Endothelial cell of umbilical vein (primary cell): ENCODE data around the gene SPEF1. TPM values are rescaled to one million over a fixed set of nuclear protein-coding genes. Genes with fewer than 3 reads are reported as not detected.

Experiments
- BruUV-seq: library from RNA; stranded (reverse); fragments of 400-500 nt; replicated peaks from 2 replicates; lab custom pipeline; 2021; lab: Mats Ljungman, UMichigan
- CTCF ChIA-PET: fragments of 300-600, 350-600 bp; sonication (Branson Sonifier 250); formaldehyde crosslinking; loops from one replicate; lab custom pipeline; 2021; ENCODE audit warnings: antibody characterized with exemption, inconsistent platforms; lab: Charles Lee
- POLR2A ChIA-PET: fragments of 300-600, 350-600 bp; sonication (Branson Sonifier 250); formaldehyde crosslinking; loops from one replicate; lab custom pipeline; 2021; ENCODE audit warnings: antibody characterized with exemption, inconsistent platforms; lab: Charles Lee
- DNase-seq: peaks from one replicate; pipeline ENCODE4 v3.0.0-alpha.2; 2011; ENCODE audit warnings: low read depth, low spot score
- FAIRE-seq: peaks from 2 replicates; lab custom pipeline; 2011; peaks lifted over from hg19 to GRCh38; lab: Jason Lieb, UNC
- H2AFZ ChIP-seq: 2 replicates; pipeline ENCODE4 v1.6.0; 2012; ENCODE audit warnings: low read depth, low read length, control low read depth, inconsistent platforms
- H3K27ac ChIP-seq: 2 replicates; pipeline ENCODE4 v1.5.1; 2011; ENCODE audit warnings: low read depth, mild to moderate bottlenecking, control low read depth, low read length, moderate library complexity; ENCODE audit not compliant: insufficient read depth
- H3K27me3 ChIP-seq, 2 experiments: 2 replicates each; pipeline versions ENCODE4 v1.6.0 to v1.6.1; 2011; ENCODE audit warnings: low read length in 2 of 2, mixed read lengths in 1 of 2; ENCODE audit not compliant: control insufficient read depth in 2 of 2, insufficient read depth in 2 of 2
- H3K36me3 ChIP-seq, 2 experiments: 2 replicates in 1 of 2; 3 replicates in 1 of 2; pipeline ENCODE4 v1.5.1; 2011; ENCODE audit warnings: low read length in 2 of 2, mild to moderate bottlenecking in 1 of 2, moderate library complexity in 1 of 2; ENCODE audit not compliant: control insufficient read depth in 2 of 2, insufficient read depth in 2 of 2; ENCODE audit errors: extremely low read depth in 1 of 2
- H3K4me1 ChIP-seq: 3 replicates; pipeline ENCODE4 v1.5.1; 2011; ENCODE audit warnings: mild to moderate bottlenecking, low read length; ENCODE audit not compliant: control insufficient read depth, insufficient read depth; ENCODE audit errors: extremely low read depth
- H3K4me2 ChIP-seq: 2 replicates; pipeline ENCODE4 v1.6.1; 2011; ENCODE audit warnings: low read length, control low read depth, mixed read lengths; ENCODE audit not compliant: insufficient read depth
- H3K4me3 ChIP-seq, 3 experiments: fragments of 200-600 bp in 1 of 3; sonication (generic), shearing (Covaris generic) in 1 of 3; replicated peaks in 1 of 3; 2 replicates each; pipeline ENCODE4 v1.5.1; 2011 to 2016; ENCODE audit warnings: control low read depth in 3 of 3, low read length in 3 of 3, mild to moderate bottlenecking in 2 of 3, inconsistent platforms in 1 of 3, low read depth in 1 of 3, moderate library complexity in 1 of 3; ENCODE audit not compliant: insufficient read depth in 1 of 3
- H3K79me2 ChIP-seq: 2 replicates; pipeline ENCODE4 v1.6.0; 2012; ENCODE audit warnings: low read length, inconsistent platforms; ENCODE audit not compliant: control insufficient read depth, insufficient read depth
- H3K9ac ChIP-seq: replicated peaks from 2 replicates; pipeline ENCODE3; 2011; ENCODE audit warnings: low read length, control low read depth; ENCODE audit not compliant: insufficient read depth; ENCODE audit errors: extremely low read depth
- H3K9me1 ChIP-seq: replicated peaks from 3 replicates; pipeline ENCODE4 v1.6.0; 2011; ENCODE audit warnings: mild to moderate bottlenecking, low read length; ENCODE audit not compliant: control insufficient read depth, insufficient read depth; ENCODE audit errors: extremely low read depth
- H3K9me3 ChIP-seq: replicated peaks from 2 replicates; pipeline ENCODE4 v1.5.1; 2012; ENCODE audit warnings: low read length, inconsistent platforms; ENCODE audit not compliant: control insufficient read depth, insufficient read depth
- H4K20me1 ChIP-seq: replicated peaks from 2 replicates; pipeline ENCODE3; 2011; ENCODE audit warnings: mild to moderate bottlenecking, low read length; ENCODE audit not compliant: control insufficient read depth, insufficient read depth; ENCODE audit errors: extremely low read depth
- CTCF ChIP-seq, 2 donors: IDR thresholded peaks; 1 replicate in 1 of 2; 2 replicates in 1 of 2; pipeline ENCODE4 v1.5.1; 2011; ENCODE audit warnings: low read length in 2 of 2, mild to moderate bottlenecking in 2 of 2, moderate library complexity in 2 of 2, control low read depth in 1 of 2, inconsistent platforms in 1 of 2, low read depth in 1 of 2; ENCODE audit not compliant: insufficient read depth in 1 of 2; ENCODE audit errors: extremely low read depth in 1 of 2
- EZH2 ChIP-seq: IDR thresholded peaks from 2 replicates; pipeline ENCODE4 v1.6.1; 2012; ENCODE audit warnings: borderline replicate concordance, low read depth, mild to moderate bottlenecking, moderate library complexity, low read length, inconsistent platforms; ENCODE audit not compliant: severe bottlenecking
- FOS ChIP-seq: IDR thresholded peaks from 2 replicates; pipeline ENCODE4 v1.6.1; 2011; ENCODE audit warnings: mild to moderate bottlenecking, low read length, moderate library complexity, borderline replicate concordance; ENCODE audit not compliant: insufficient read depth
- GATA2 ChIP-seq: IDR thresholded peaks from 2 replicates; pipeline ENCODE4 v1.7.0; 2011; ENCODE audit warnings: low read depth, mild to moderate bottlenecking, moderate library complexity, mixed read lengths, low read length; ENCODE audit not compliant: insufficient read length, insufficient read depth
- JUN ChIP-seq: IDR thresholded peaks from 2 replicates; pipeline ENCODE4 v1.6.1; 2011; ENCODE audit warnings: borderline replicate concordance, low read depth; ENCODE audit not compliant: insufficient read length, insufficient read depth
- MAX ChIP-seq: IDR thresholded peaks from 2 replicates; pipeline ENCODE4 v1.6.1; 2011; ENCODE audit not compliant: insufficient read depth, insufficient read length
- MYC ChIP-seq: IDR thresholded peaks from one replicate; pipeline ENCODE4 v1.6.1; 2011; ENCODE audit warnings: mild to moderate bottlenecking, low read depth, low read length
- POLR2A ChIP-seq: IDR thresholded peaks from 2 replicates; pipeline ENCODE4 v1.6.1; 2012; ENCODE audit warnings: low read depth, mild to moderate bottlenecking, control low read depth, low read length
- POLR2AphosphoS5 ChIP-seq: IDR thresholded peaks from 2 replicates; pipeline ENCODE4 v1.6.1; 2012; ENCODE audit warnings: low read depth, mild to moderate bottlenecking, control low read depth, low read length, moderate library complexity; ENCODE audit not compliant: insufficient read depth
- dilution Hi-C: fragments of 300-500 bp; cut with MboI; formaldehyde crosslinking; loops from one replicate; pipeline ENCODE4 v1.15.0; 2019; ENCODE audit warnings: low sequenced_read_pairs; ENCODE audit not compliant: extremely low pct_ligation_motif_present
- intact Hi-C: fragments of 100-400 bp; cut with micrococcal nuclease; formaldehyde crosslinking; loops from one replicate; pipeline ENCODE4 v1.10.0; 2022
- polyA plus RNA-seq, 4 experiments: library from polyadenylated mRNA; depleted of rRNA in 3 of 4; stranded (reverse) in 3 of 4; unstranded in 1 of 4; fragments of >200 nt; gene quantifications; 2 replicates each; pipeline versions ENCODE4 v1.2.1 to v1.2.3, GENCODE V29; 2011 to 2012; ENCODE audit warnings: missing spikeins in 1 of 4
- total RNA-seq: library from RNA; stranded (reverse); gene quantifications from 2 replicates; pipeline ENCODE4 v1.2.3, GENCODE V29; 2021

The SPEF1 gene
- total and polyA plus RNA-seq, 2 donors (not counting 3 experiments of a cell fraction or from before 2014, with no cell fraction given) = 0.07 to 0.44 TPM

GRCh38 chr20:3766422-3767109 lies 14.7 kb downstream of the SPEF1 start:
- Histone ChIP-seq H3K27ac (no peak overlapping the region), H3K27me3 (no peaks in the 10 kb centered on the region), H4K20me1 (no peaks in the 10 kb centered on the region), H3K9me1 (no peaks in the 10 kb centered on the region), H3K9ac (peak overlapping the region; percentile 39), H3K9me3 (no peaks in the 10 kb centered on the region), H2AFZ (peak overlapping the region; percentile 74), H3K4me2 (peak overlapping the region; percentile 81), H3K36me3 (no peaks in the 10 kb centered on the region), H3K79me2 (peaks cover 13% of the 10 kb centered on the region), H3K4me1 (peaks cover 25% of the 10 kb centered on the region), H3K4me3 (peak overlapping the region; percentile 61 to 71 (median 61))
- FAIRE-seq = no peak
- TF ChIP-seq JUN = no peak
- no peak for TF ChIP-seq FOS
- no peak for TF ChIP-seq POLR2AphosphoS5
- no peak for TF ChIP-seq CTCF (IDR thresholded peaks at IDR 0.05; ENCODE audit: extremely low read depth in 1 of 2, insufficient read depth in 1 of 2, low read depth in 1 of 2, low read length in 2 of 2)
- TF ChIP-seq MYC = no peak
- TF ChIP-seq EZH2 = no peak
- no peak for TF ChIP-seq GATA2
- TF ChIP-seq MAX = no peak
- no peak for TF ChIP-seq POLR2A
- dilution Hi-C loops (no loop called here), intact Hi-C loops (loop anchor here (5.0 kb wide), 1 partner anchor 359 kb away; the partner anchor contains the start of gene DNAAF9)
- ChIA-PET CTCF (interaction anchor here (0.7 to 6.5 kb wide), 7 partner anchors 12 to 90 kb away, joined by 3 to 76 read pairs (median 7); partner anchors contain the start of gene SPEF1), POLR2A (interaction anchor here (0.7 kb wide), 2 partner anchors 54 to 92 kb away, joined by 4 to 5 read pairs; partner anchors contain the start of gene AP5S1)
- BruUV-seq = no TSS peak
- no peak for DNase-seq
